Neural cell (in vitro differentiated cells): ENCODE data around the gene DMTF1.

ENCODE experiments used
- TAF1 ChIP-seq: IDR thresholded peaks from 2 replicates; pipeline ENCODE4 v1.6.1; 2012; ENCODE audit warnings: low read depth
- TF ChIP-seq, protein P1 (sequence below): fragments of 450-650 bp; IDR thresholded peaks from 2 replicates; pipeline ENCODE4 v1.5.1; 2014; ENCODE audit warnings: antibody characterized with exemption, mild to moderate bottlenecking, moderate library complexity; ENCODE audit not compliant: poor library complexity, severe bottlenecking

DNA sequence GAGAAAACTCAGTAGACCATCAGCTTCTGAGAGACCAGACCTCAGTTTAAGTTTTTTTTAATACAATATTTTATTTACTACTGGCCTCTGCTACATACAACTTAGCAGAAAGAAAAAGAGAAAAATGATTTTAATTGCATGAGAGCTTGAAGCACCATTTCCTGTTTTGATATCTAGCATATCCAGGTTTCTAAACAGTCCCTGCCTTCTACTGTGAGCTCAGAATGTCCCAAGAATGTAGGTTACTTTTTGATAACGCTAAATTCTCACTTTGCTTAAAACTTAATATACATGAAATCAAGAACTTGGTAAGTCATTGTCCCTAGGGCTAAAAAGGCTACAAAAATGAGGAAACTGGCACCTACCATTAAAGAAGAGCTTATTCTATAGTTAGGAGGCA, 60.2 kb downstream of the DMTF1 start:
- TF ChIP-seq, protein P1, sequence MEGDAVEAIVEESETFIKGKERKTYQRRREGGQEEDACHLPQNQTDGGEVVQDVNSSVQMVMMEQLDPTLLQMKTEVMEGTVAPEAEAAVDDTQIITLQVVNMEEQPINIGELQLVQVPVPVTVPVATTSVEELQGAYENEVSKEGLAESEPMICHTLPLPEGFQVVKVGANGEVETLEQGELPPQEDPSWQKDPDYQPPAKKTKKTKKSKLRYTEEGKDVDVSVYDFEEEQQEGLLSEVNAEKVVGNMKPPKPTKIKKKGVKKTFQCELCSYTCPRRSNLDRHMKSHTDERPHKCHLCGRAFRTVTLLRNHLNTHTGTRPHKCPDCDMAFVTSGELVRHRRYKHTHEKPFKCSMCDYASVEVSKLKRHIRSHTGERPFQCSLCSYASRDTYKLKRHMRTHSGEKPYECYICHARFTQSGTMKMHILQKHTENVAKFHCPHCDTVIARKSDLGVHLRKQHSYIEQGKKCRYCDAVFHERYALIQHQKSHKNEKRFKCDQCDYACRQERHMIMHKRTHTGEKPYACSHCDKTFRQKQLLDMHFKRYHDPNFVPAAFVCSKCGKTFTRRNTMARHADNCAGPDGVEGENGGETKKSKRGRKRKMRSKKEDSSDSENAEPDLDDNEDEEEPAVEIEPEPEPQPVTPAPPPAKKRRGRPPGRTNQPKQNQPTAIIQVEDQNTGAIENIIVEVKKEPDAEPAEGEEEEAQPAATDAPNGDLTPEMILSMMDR = no peak
- TF ChIP-seq TAF1 = no peak
